Measurements from ENCODE around the gene RAB40A.
"Not testable (repeated sequence)": the region's sequence is repeated elsewhere in the genome, so short reads cannot be mapped to it uniquely, and the experiment has no call there.

RAB40A gene

GRCh38 chrX:103510031-103510430 lies 9.3 kb downstream of the RAB40A start:
- no peak overlapping the region for H3K4me3 ChIP-seq (ENCODE audit: control insufficient read depth in 1 of 7, extremely low read depth in 1 of 7, insufficient read depth in 4 of 7, low read depth in 2 of 7, low read length in 6 of 7)
- DNase-seq = no peak
- no peaks in the 10 kb centered on the region for H3K4me1 ChIP-seq (ENCODE audit: control extremely low read depth in 1 of 4, control insufficient read depth in 4 of 4, insufficient read depth in 4 of 4, low read length in 3 of 4)
- H3K27ac ChIP-seq (ENCODE audit: insufficient read depth in 1 of 2, low read depth in 1 of 2, low read length in 2 of 2, poor library complexity in 1 of 2, severe bottlenecking in 2 of 2) = no peak overlapping the region
- H3K9me3 ChIP-seq (ENCODE audit: control extremely low read depth in 1 of 5, control insufficient read depth in 4 of 5, insufficient read depth in 2 of 5, low read depth in 1 of 5, low read length in 4 of 5) = no peaks in the 10 kb centered on the region
- ChIA-PET CTCF (no interaction called here), POLR2A (no interaction called here)
- no peaks in the 10 kb centered on the region for H3K36me3 ChIP-seq (ENCODE audit: control insufficient read depth in 4 of 4, insufficient read depth in 4 of 4, low read length in 3 of 4)
- H3K27me3 ChIP-seq (replicated peaks in 2 of 5; ENCODE audit: control insufficient read depth in 4 of 5, insufficient read depth in 5 of 5, low read length in 4 of 5) = peaks cover 0 to 5% (median 0%) of the 10 kb centered on the region in 5 experiments
- 77% methylated on average over 5 of the region's 6 CpGs for WGBS (ENCODE audit: insufficient coverage)

GRCh38 chrX:103503853-103504207 lies 15.5 kb downstream of the RAB40A start:
- Histone ChIP-seq H3K4me3 (ENCODE audit: control insufficient read depth in 1 of 7, extremely low read depth in 1 of 7, insufficient read depth in 4 of 7, low read depth in 2 of 7, low read length in 6 of 7) (no peak overlapping the region), H3K27me3 (replicated peaks in 2 of 5; ENCODE audit: control insufficient read depth in 4 of 5, insufficient read depth in 5 of 5, low read length in 4 of 5) (peaks cover 0 to 5% (median 0%) of the 10 kb centered on the region in 5 experiments), H3K36me3 (ENCODE audit: control insufficient read depth in 4 of 4, insufficient read depth in 4 of 4, low read length in 3 of 4) (no peaks in the 10 kb centered on the region), H3K9me3 (ENCODE audit: control extremely low read depth in 1 of 5, control insufficient read depth in 4 of 5, insufficient read depth in 2 of 5, low read depth in 1 of 5, low read length in 4 of 5) (no peaks in the 10 kb centered on the region), H3K4me1 (ENCODE audit: control extremely low read depth in 1 of 4, control insufficient read depth in 4 of 4, insufficient read depth in 4 of 4, low read length in 3 of 4) (no peaks in the 10 kb centered on the region), H3K27ac (ENCODE audit: insufficient read depth in 1 of 2, low read depth in 1 of 2, low read length in 2 of 2, poor library complexity in 1 of 2, severe bottlenecking in 2 of 2) (no peak overlapping the region)
- ChIA-PET CTCF (interaction anchor here (0.5 kb wide), 1 partner anchor 186 kb away, joined by 3 read pairs; no protein-coding TSS in a partner anchor), POLR2A (no interaction called here)
- no CpG with 5 or more reads among the region's 1 CpG for WGBS (ENCODE audit: insufficient coverage)
- DNase-seq = no peak

GRCh38 chrX:103503163-103503852 lies 16.0 kb downstream of the RAB40A start:
- Histone ChIP-seq H3K4me1 (ENCODE audit: control extremely low read depth in 1 of 4, control insufficient read depth in 4 of 4, insufficient read depth in 4 of 4, low read length in 3 of 4) (no peaks in the 10 kb centered on the region), H3K36me3 (ENCODE audit: control insufficient read depth in 4 of 4, insufficient read depth in 4 of 4, low read length in 3 of 4) (no peaks in the 10 kb centered on the region), H3K9me3 (ENCODE audit: control extremely low read depth in 1 of 5, control insufficient read depth in 4 of 5, insufficient read depth in 2 of 5, low read depth in 1 of 5, low read length in 4 of 5) (no peaks in the 10 kb centered on the region), H3K27ac (ENCODE audit: insufficient read depth in 1 of 2, low read depth in 1 of 2, low read length in 2 of 2, poor library complexity in 1 of 2, severe bottlenecking in 2 of 2) (no peak overlapping the region), H3K27me3 (replicated peaks in 2 of 5; ENCODE audit: control insufficient read depth in 4 of 5, insufficient read depth in 5 of 5, low read length in 4 of 5) (peaks cover 0 to 3% (median 0%) of the 10 kb centered on the region in 5 experiments), H3K4me3 (ENCODE audit: control insufficient read depth in 1 of 7, extremely low read depth in 1 of 7, insufficient read depth in 4 of 7, low read depth in 2 of 7, low read length in 6 of 7) (no peak overlapping the region)
- POLR2A ChIA-PET = no interaction called here
- 72% methylated on average over 6 of the region's 8 CpGs for WGBS (ENCODE audit: insufficient coverage)
- DNase-seq = no peak
- CTCF ChIA-PET = interaction anchor here (0.5 kb wide), 1 partner anchor 186 kb away, joined by 3 read pairs; no protein-coding TSS in a partner anchor

GRCh38 chrX:103498786-103499185 lies 20.5 kb downstream of the RAB40A start:
- Histone ChIP-seq H3K9me3 (ENCODE audit: control extremely low read depth in 1 of 5, control insufficient read depth in 4 of 5, insufficient read depth in 2 of 5, low read depth in 1 of 5, low read length in 4 of 5) (no peaks in the 10 kb centered on the region), H3K27me3 (replicated peaks in 2 of 5; ENCODE audit: control insufficient read depth in 4 of 5, insufficient read depth in 5 of 5, low read length in 4 of 5) (no peaks in the 10 kb centered on the region), H3K27ac (ENCODE audit: insufficient read depth in 1 of 2, low read depth in 1 of 2, low read length in 2 of 2, poor library complexity in 1 of 2, severe bottlenecking in 2 of 2) (no peak overlapping the region), H3K36me3 (ENCODE audit: control insufficient read depth in 4 of 4, insufficient read depth in 4 of 4, low read length in 3 of 4) (no peaks in the 10 kb centered on the region), H3K4me3 (ENCODE audit: control insufficient read depth in 1 of 7, extremely low read depth in 1 of 7, insufficient read depth in 4 of 7, low read depth in 2 of 7, low read length in 6 of 7) (no peak overlapping the region), H3K4me1 (ENCODE audit: control extremely low read depth in 1 of 4, control insufficient read depth in 4 of 4, insufficient read depth in 4 of 4, low read length in 3 of 4) (no peaks in the 10 kb centered on the region)
- DNase-seq = no peak
- POLR2A ChIA-PET = no interaction called here
- WGBS (ENCODE audit: insufficient coverage) = 86% methylated on average over 1 of the region's 5 CpGs
- CTCF ChIA-PET = no interaction called here

GRCh38 chrX:103495786-103496185 lies 23.5 kb downstream of the RAB40A start:
- CTCF ChIA-PET = no interaction called here
- Histone ChIP-seq H3K9me3 (ENCODE audit: control extremely low read depth in 1 of 5, control insufficient read depth in 4 of 5, insufficient read depth in 2 of 5, low read depth in 1 of 5, low read length in 4 of 5) (no peaks in the 10 kb centered on the region), H3K4me1 (ENCODE audit: control extremely low read depth in 1 of 4, control insufficient read depth in 4 of 4, insufficient read depth in 4 of 4, low read length in 3 of 4) (no peaks in the 10 kb centered on the region), H3K36me3 (ENCODE audit: control insufficient read depth in 4 of 4, insufficient read depth in 4 of 4, low read length in 3 of 4) (no peaks in the 10 kb centered on the region), H3K27me3 (replicated peaks in 2 of 5; ENCODE audit: control insufficient read depth in 4 of 5, insufficient read depth in 5 of 5, low read length in 4 of 5) (no peaks in the 10 kb centered on the region), H3K27ac (ENCODE audit: insufficient read depth in 1 of 2, low read depth in 1 of 2, low read length in 2 of 2, poor library complexity in 1 of 2, severe bottlenecking in 2 of 2) (no peak overlapping the region), H3K4me3 (ENCODE audit: control insufficient read depth in 1 of 7, extremely low read depth in 1 of 7, insufficient read depth in 4 of 7, low read depth in 2 of 7, low read length in 6 of 7) (no peak overlapping the region)
- no peak for DNase-seq
- POLR2A ChIA-PET = no interaction called here
- no CpG with 5 or more reads among the region's 1 CpG for WGBS (ENCODE audit: insufficient coverage)

- POLR2A ChIA-PET; H3K4me3 ChIP-seq (ENCODE audit: control insufficient read depth in 1 of 7, extremely low read depth in 1 of 7, insufficient read depth in 4 of 7, low read depth in 2 of 7, low read length in 6 of 7); DNase-seq; H3K4me1 ChIP-seq (ENCODE audit: control extremely low read depth in 1 of 4, control insufficient read depth in 4 of 4, insufficient read depth in 4 of 4, low read length in 3 of 4); H3K36me3 ChIP-seq (ENCODE audit: control insufficient read depth in 4 of 4, insufficient read depth in 4 of 4, low read length in 3 of 4); CTCF ChIA-PET; H3K27me3 ChIP-seq (replicated peaks in 2 of 5; ENCODE audit: control insufficient read depth in 4 of 5, insufficient read depth in 5 of 5, low read length in 4 of 5); H3K9me3 ChIP-seq (ENCODE audit: control extremely low read depth in 1 of 5, control insufficient read depth in 4 of 5, insufficient read depth in 2 of 5, low read depth in 1 of 5, low read length in 4 of 5); H3K27ac ChIP-seq (ENCODE audit: insufficient read depth in 1 of 2, low read depth in 1 of 2, low read length in 2 of 2, poor library complexity in 1 of 2, severe bottlenecking in 2 of 2): not testable (repeated sequence)
- 80% methylated on average over 1 of the region's 3 CpGs for WGBS (ENCODE audit: insufficient coverage)
Measured at GRCh38 chrX:103493578-103493977, 25.7 kb downstream of the RAB40A start.

GRCh38 chrX:103489733-103490132 lies 29.6 kb downstream of the RAB40A start:
- CTCF ChIA-PET = interaction anchor here (0.7 to 1.7 kb wide), 4 partner anchors 10 to 171 kb away, joined by 3 to 7 read pairs (median 4); no protein-coding TSS in a partner anchor
- H3K4me3 ChIP-seq (ENCODE audit: control insufficient read depth in 1 of 7, extremely low read depth in 1 of 7, insufficient read depth in 4 of 7, low read depth in 2 of 7, low read length in 6 of 7); H3K36me3 ChIP-seq (ENCODE audit: control insufficient read depth in 4 of 4, insufficient read depth in 4 of 4, low read length in 3 of 4); H3K4me1 ChIP-seq (ENCODE audit: control extremely low read depth in 1 of 4, control insufficient read depth in 4 of 4, insufficient read depth in 4 of 4, low read length in 3 of 4); POLR2A ChIA-PET; H3K27ac ChIP-seq (ENCODE audit: insufficient read depth in 1 of 2, low read depth in 1 of 2, low read length in 2 of 2, poor library complexity in 1 of 2, severe bottlenecking in 2 of 2); H3K27me3 ChIP-seq (replicated peaks in 2 of 5; ENCODE audit: control insufficient read depth in 4 of 5, insufficient read depth in 5 of 5, low read length in 4 of 5); H3K9me3 ChIP-seq (ENCODE audit: control extremely low read depth in 1 of 5, control insufficient read depth in 4 of 5, insufficient read depth in 2 of 5, low read depth in 1 of 5, low read length in 4 of 5): not testable (repeated sequence)
- peak; percentile 25 to 64 (median 55) for DNase-seq
- 0% methylated on average over 2 of the region's 4 CpGs for WGBS (ENCODE audit: insufficient coverage)

Data from common myeloid progenitor, CD34-positive (primary cell).